SU-DHL-6 (cell line): Measurements from ENCODE around the gene TRAF2.

Source experiments
- H2AFZ ChIP-seq: fragments of 200-600 bp; sonication (generic); 2 replicates; pipeline ENCODE4 v1.6.1; 2014; ENCODE audit warnings: low read depth, mild to moderate bottlenecking, moderate library complexity, mixed read lengths, antibody characterized with exemption, low read length; ENCODE audit not compliant: severe bottlenecking
- H3F3A ChIP-seq: fragments of 200-600 bp; shearing (Covaris generic); 2 replicates; pipeline ENCODE4 v1.6.0; 2016; ENCODE audit warnings: antibody characterized with exemption, mild to moderate bottlenecking; ENCODE audit not compliant: insufficient read depth
- H3K27ac ChIP-seq: fragments of 200-600 bp; sonication (generic); 2 replicates; pipeline ENCODE4 v1.5.1; 2016; ENCODE audit warnings: low read depth, mild to moderate bottlenecking, low read length, moderate library complexity, mixed read lengths
- H3K27me3 ChIP-seq: fragments of 200-600 bp; sonication (generic), shearing (Covaris generic); 2 replicates; pipeline ENCODE4 v1.6.0; 2014; ENCODE audit warnings: mild to moderate bottlenecking, low read length
- H3K36me3 ChIP-seq: fragments of 200-600 bp; sonication (generic); 2 replicates; pipeline ENCODE4 v1.6.1; 2014; ENCODE audit warnings: mild to moderate bottlenecking, low read length, mixed read lengths
- H3K4me2 ChIP-seq: fragments of 300-600, 200-600 bp; shearing (Covaris generic), sonication (generic); 2 replicates; pipeline ENCODE4 v1.6.0; 2014; ENCODE audit warnings: low read length, low read depth, mild to moderate bottlenecking; ENCODE audit not compliant: poor library complexity, severe bottlenecking
- H3K4me3 ChIP-seq: fragments of 200-600 bp; sonication (generic); 2 replicates; pipeline ENCODE4 v1.5.1; 2014; ENCODE audit warnings: antibody characterized with exemption, low read length, mild to moderate bottlenecking, mixed read lengths; ENCODE audit not compliant: insufficient read depth, poor library complexity, severe bottlenecking
- H3K79me2 ChIP-seq: fragments of 200-600 bp; sonication (generic); 2 replicates; pipeline ENCODE4 v1.6.1; 2014; ENCODE audit warnings: mild to moderate bottlenecking, low read length, moderate library complexity; ENCODE audit not compliant: insufficient read depth
- H3K9ac ChIP-seq: fragments of 200-600 bp; sonication (generic); 2 replicates; pipeline ENCODE4 v1.7.0; 2014; ENCODE audit warnings: mild to moderate bottlenecking, low read length
- H3K9me2 ChIP-seq: fragments of 200-600 bp; sonication (generic); replicated peaks from 2 replicates; pipeline ENCODE4 v1.6.1; 2014; ENCODE audit warnings: low read length; ENCODE audit not compliant: insufficient read depth
- H3K9me3 ChIP-seq: fragments of 200-600 bp; sonication (generic); 2 replicates; pipeline ENCODE4 v1.6.1; 2014; ENCODE audit warnings: low read length, mixed read lengths; ENCODE audit not compliant: insufficient read depth
- H4K20me1 ChIP-seq: fragments of 200-600 bp; sonication (generic); 2 replicates; pipeline ENCODE4 v1.6.1; 2014; ENCODE audit warnings: low read depth, mild to moderate bottlenecking, antibody characterized with exemption, low read length, moderate library complexity, mixed read lengths
- EZH2phosphoT487 ChIP-seq: fragments of 200-600 bp; sonication (generic), shearing (Covaris generic); conservative IDR thresholded peaks from 2 replicates; pipeline ENCODE4 v1.6.1; 2018; ENCODE audit warnings: mild to moderate bottlenecking, antibody characterized with exemption, low read length, moderate library complexity, mixed read lengths
- TF ChIP-seq, protein P1 (sequence below): fragments of 200-600 bp; sonication (generic); IDR thresholded peaks from one replicate; pipeline ENCODE4 v1.5.1; 2017; ENCODE audit warnings: antibody characterized with exemption, mild to moderate bottlenecking, low read length, moderate library complexity; ENCODE audit not compliant: insufficient read depth, poor library complexity, severe bottlenecking

Gene TRAF2

DNA sequence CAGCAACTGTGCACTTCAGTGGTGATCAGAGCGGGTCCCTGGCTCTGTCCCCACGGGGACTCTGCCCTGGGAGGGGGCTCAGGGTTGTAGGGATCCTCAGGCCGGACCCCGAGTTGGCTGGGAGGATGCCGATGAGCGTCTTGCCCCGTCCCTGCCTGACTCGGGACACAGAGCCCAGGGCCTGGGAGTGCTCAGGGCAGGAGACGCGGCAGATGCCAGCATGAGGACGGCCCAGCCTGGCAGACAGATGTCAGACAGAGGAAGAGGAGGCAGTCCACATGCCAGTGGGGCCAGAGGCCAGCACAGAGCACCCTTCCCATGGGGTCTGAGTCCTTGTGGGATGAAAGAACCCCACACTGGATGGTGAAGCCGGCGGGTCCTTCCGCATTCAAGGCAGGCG lies 77.0 kb downstream of the TRAF2 start:
- Histone ChIP-seq H3K36me3 (no peaks in the 10 kb centered on the region), H3K4me2 (no peak overlapping the region), H4K20me1 (no peaks in the 10 kb centered on the region), H3K9me2 (no peaks in the 10 kb centered on the region), H3F3A (no peaks in the 10 kb centered on the region), H3K79me2 (no peaks in the 10 kb centered on the region), H3K9ac (no peak overlapping the region), H2AFZ (no peak overlapping the region), H3K4me3 (no peak overlapping the region), H3K27ac (no peak overlapping the region), H3K9me3 (no peaks in the 10 kb centered on the region), H3K27me3 (no peaks in the 10 kb centered on the region)
- TF ChIP-seq, protein P1, sequence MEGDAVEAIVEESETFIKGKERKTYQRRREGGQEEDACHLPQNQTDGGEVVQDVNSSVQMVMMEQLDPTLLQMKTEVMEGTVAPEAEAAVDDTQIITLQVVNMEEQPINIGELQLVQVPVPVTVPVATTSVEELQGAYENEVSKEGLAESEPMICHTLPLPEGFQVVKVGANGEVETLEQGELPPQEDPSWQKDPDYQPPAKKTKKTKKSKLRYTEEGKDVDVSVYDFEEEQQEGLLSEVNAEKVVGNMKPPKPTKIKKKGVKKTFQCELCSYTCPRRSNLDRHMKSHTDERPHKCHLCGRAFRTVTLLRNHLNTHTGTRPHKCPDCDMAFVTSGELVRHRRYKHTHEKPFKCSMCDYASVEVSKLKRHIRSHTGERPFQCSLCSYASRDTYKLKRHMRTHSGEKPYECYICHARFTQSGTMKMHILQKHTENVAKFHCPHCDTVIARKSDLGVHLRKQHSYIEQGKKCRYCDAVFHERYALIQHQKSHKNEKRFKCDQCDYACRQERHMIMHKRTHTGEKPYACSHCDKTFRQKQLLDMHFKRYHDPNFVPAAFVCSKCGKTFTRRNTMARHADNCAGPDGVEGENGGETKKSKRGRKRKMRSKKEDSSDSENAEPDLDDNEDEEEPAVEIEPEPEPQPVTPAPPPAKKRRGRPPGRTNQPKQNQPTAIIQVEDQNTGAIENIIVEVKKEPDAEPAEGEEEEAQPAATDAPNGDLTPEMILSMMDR: no peak
- TF ChIP-seq EZH2phosphoT487: no peak

DNA sequence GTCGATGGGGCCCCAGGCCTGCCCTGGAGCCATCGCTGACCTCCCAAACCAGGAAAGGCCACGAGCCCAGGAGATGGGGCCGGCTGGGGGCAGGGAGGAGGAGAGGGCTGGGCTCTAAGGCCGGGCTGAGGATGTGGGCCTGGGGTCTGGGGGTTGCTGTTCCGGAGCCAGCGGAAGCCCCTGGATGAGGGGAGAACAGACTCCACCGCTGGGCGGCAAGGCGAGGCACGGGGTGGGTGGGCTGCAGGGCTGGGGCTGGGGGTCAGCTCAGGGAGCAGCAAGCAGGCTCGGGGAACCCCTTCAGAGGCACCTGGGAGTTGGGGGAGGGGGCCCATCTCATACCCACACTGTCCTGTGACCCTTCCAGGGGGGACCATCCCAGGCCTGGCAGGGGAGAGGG lies 77.4 kb downstream of the TRAF2 start:
- H3K9me2 ChIP-seq: no peaks in the 10 kb centered on the region
- H3K9ac ChIP-seq: no peak overlapping the region
- H3K4me2 ChIP-seq: no peak overlapping the region
- no peak overlapping the region for H2AFZ ChIP-seq
- no peaks in the 10 kb centered on the region for H3F3A ChIP-seq
- no peaks in the 10 kb centered on the region for H3K9me3 ChIP-seq
- TF ChIP-seq EZH2phosphoT487: no peak
- TF ChIP-seq, protein P1: no peak
- H3K79me2 ChIP-seq: no peaks in the 10 kb centered on the region
- no peaks in the 10 kb centered on the region for H3K27me3 ChIP-seq
- no peaks in the 10 kb centered on the region for H4K20me1 ChIP-seq
- H3K4me3 ChIP-seq: no peak overlapping the region
- no peaks in the 10 kb centered on the region for H3K36me3 ChIP-seq
- H3K27ac ChIP-seq: no peak overlapping the region

DNA sequence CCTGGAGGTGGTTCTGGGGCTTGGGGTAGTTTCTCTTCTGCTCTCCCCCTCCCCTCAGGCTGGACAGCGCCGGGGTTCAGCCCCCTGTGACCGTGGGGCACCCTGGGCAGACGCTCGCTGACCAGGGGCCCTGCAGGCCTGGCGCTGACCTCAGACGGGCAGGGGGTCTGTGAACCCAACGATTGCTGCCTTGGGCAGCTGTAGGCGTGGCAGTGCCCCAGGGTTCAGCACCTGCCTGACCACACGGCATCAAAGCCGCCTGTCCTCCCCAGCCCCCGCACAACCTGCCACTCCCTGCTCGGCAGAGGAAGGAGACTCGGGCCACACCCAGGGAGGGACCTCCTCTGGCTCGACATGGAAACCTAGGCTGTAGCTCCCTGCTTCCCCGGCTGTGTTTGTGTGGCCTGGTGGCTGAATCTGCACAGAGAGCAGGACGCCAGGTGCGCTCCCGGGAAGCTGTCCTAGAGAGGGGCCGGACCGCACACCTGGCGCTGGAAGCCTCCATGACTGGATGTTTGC lies 77.9 kb downstream of the TRAF2 start:
- H3K9me3 ChIP-seq: no peaks in the 10 kb centered on the region
- no peak for TF ChIP-seq EZH2phosphoT487
- TF ChIP-seq, protein P1: no peak

More for the DNA sequence above, 77.9 kb downstream of the TRAF2 start:
- H3K79me2 ChIP-seq: no peaks in the 10 kb centered on the region
- H3K27ac ChIP-seq: no peak overlapping the region
- H3K27me3 ChIP-seq: no peaks in the 10 kb centered on the region
- no peak overlapping the region for H3K9ac ChIP-seq
- H3F3A ChIP-seq: no peaks in the 10 kb centered on the region
- H3K36me3 ChIP-seq: no peaks in the 10 kb centered on the region
- no peaks in the 10 kb centered on the region for H3K9me2 ChIP-seq
- H4K20me1 ChIP-seq: no peaks in the 10 kb centered on the region
- H3K4me3 ChIP-seq: no peak overlapping the region
- H2AFZ ChIP-seq: no peak overlapping the region
- H3K4me2 ChIP-seq: no peak overlapping the region
